Smooth muscle cell (in vitro differentiated cells): ENCODE data around the gene LGALS7B. TPM values are rescaled to one million over a fixed set of nuclear protein-coding genes. Genes with fewer than 3 reads are reported as not detected.

Experiments used
- DNase-seq: peaks from one replicate; lab custom pipeline; 2025; ENCODE audit not compliant: unreplicated experiment; lab: John Stamatoyannopoulos, UW
- H2AFZ ChIP-seq: fragments of 200-600 bp; sonication (generic); 2 replicates; pipeline ENCODE4 v1.6.0; 2016; ENCODE audit warnings: antibody characterized with exemption, low read depth, mild to moderate bottlenecking
- H3F3A ChIP-seq: fragments of 200-600 bp; sonication (generic); 2 replicates; pipeline ENCODE4 v1.6.0; 2017; ENCODE audit warnings: antibody characterized with exemption, low read depth
- H3K27ac ChIP-seq: fragments of 200-600 bp; sonication (generic); 2 replicates; pipeline ENCODE4 v1.5.1; 2016; ENCODE audit warnings: low read depth, mild to moderate bottlenecking
- H3K27me3 ChIP-seq: fragments of 200-600 bp; sonication (generic); 2 replicates; pipeline ENCODE4 v1.6.1; 2016; ENCODE audit warnings: low read depth, mild to moderate bottlenecking
- H3K36me3 ChIP-seq: fragments of 200-600 bp; sonication (generic); 2 replicates; pipeline ENCODE4 v1.5.1; 2016; ENCODE audit warnings: low read depth
- H3K4me1 ChIP-seq: fragments of 200-600 bp; sonication (generic); 2 replicates; pipeline ENCODE4 v1.5.1; 2016; ENCODE audit warnings: low read depth
- H3K4me2 ChIP-seq: fragments of 200-600 bp; sonication (generic); 2 replicates; pipeline ENCODE4 v1.6.0; 2016; ENCODE audit warnings: mild to moderate bottlenecking
- H3K4me3 ChIP-seq: fragments of 200-600 bp; sonication (generic); 2 replicates; pipeline ENCODE4 v1.5.1; 2016; ENCODE audit warnings: mild to moderate bottlenecking
- H3K79me2 ChIP-seq: fragments of 200-600 bp; sonication (generic); 2 replicates; pipeline ENCODE4 v1.6.0; 2016; ENCODE audit warnings: low read depth, mild to moderate bottlenecking
- H3K9ac ChIP-seq: fragments of 200-600 bp; sonication (generic); 2 replicates; pipeline ENCODE4 v1.6.0; 2016; ENCODE audit warnings: low read depth
- H3K9me3 ChIP-seq: fragments of 200-600 bp; sonication (generic); replicated peaks from 2 replicates; pipeline ENCODE4 v1.5.1; 2016; ENCODE audit warnings: low read depth
- H4K20me1 ChIP-seq: fragments of 200-600 bp; sonication (generic); 2 replicates; pipeline ENCODE4 v1.6.0; 2016; ENCODE audit warnings: low read depth
- CTCF ChIP-seq: fragments of 200-600 bp; sonication (generic); IDR thresholded peaks from 2 replicates; pipeline ENCODE4 v1.5.1; 2017; ENCODE audit warnings: borderline replicate concordance, mild to moderate bottlenecking, antibody characterized with exemption; ENCODE audit not compliant: insufficient read depth, poor library complexity, severe bottlenecking
- WGBS: methylation state at CpG from one replicate; pipeline ENCODE4 v1.1.7; 2016; ENCODE audit warnings: low lambda C conversion rate; 5-methylcytosine and 5-hydroxymethylcytosine counted together
- polyA plus RNA-seq: library from polyadenylated mRNA; unstranded; fragments of >200 nt; fragmentation: Nextera tagmentation; extraction: Ambion mirVana; gene quantifications from 2 replicates; pipeline ENCODE4 v1.2.1, GENCODE V29; 2016
- total RNA-seq: library from RNA; depleted of rRNA; stranded (reverse); fragments of >200 nt; gene quantifications from 2 replicates; pipeline ENCODE4 v1.2.3, GENCODE V29; 2014

Gene LGALS7B
- total and polyA plus RNA-seq, 2 experiments from 2014 or later = not detected

GRCh38 chr19:38743394-38744297 is 45.4 kb upstream of the LGALS7B start:
- Histone ChIP-seq H3K27ac (no peak overlapping the region), H3F3A (no peaks in the 10 kb centered on the region), H3K79me2 (no peaks in the 10 kb centered on the region), H3K36me3 (no peaks in the 10 kb centered on the region), H3K9ac (no peak overlapping the region), H3K27me3 (no peaks in the 10 kb centered on the region), H2AFZ (no peak overlapping the region), H4K20me1 (no peaks in the 10 kb centered on the region), H3K9me3 (no peaks in the 10 kb centered on the region), H3K4me3 (no peak overlapping the region), H3K4me2 (no peak overlapping the region), H3K4me1 (no peaks in the 10 kb centered on the region)
- WGBS = 86% methylated on average over 17 of the region's 20 CpGs
- no peak for TF ChIP-seq CTCF
- no peak for DNase-seq

DNA sequence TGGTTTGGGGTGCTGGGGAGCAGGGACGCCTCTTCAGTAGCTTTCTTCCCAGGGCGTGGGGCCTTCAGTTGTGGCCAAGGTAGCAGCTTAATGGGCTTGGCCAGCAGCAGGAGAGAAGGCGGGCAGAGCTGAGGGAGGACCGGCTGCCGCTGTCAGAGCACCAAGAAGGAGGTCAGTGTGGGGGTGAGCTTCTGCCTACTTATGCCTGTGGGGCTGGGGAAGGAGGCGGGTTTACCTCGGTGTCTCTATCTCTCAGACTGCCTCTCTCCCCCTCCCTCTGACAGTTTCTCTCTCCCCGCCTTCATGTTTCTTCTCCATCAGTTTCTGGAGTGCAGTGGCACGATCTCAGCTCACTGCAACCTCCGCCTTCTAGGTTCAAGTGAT is 44.7 kb upstream of the LGALS7B start, which contains the start of gene CAPN12:
Gene CAPN12, minus strand, starts transcription at position 177 of the 384 bp plus-strand sequence. CDS start 309 bp downstream, outside the sequence.
- H3K9ac ChIP-seq = no peak within 1 kb of the TSS
- DNase-seq = no peak

DNA sequence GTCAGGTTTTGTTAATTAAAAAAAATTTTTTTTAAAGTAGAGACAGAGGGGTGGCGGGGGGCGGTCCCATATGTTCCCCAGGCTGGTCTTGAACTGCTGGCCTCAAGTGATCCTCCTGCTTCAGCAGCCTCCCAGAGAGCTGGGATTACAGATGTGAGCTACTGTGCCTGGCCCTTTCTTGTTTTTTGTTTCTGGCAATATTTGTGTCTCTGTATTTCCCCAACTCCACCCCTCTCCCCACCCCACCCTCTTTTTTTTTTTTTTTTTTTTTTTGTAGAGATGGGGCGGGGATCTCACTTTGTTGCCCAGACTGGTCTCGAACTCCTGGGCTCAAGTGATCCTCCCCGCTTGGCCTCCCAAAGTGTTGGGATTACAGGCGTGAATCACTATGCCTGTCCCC is 44.1 kb upstream of the LGALS7B start:
- H3K4me3 ChIP-seq = no peak overlapping the region
- H3F3A ChIP-seq = no peaks in the 10 kb centered on the region
- no peaks in the 10 kb centered on the region for H3K9me3 ChIP-seq
- H3K27me3 ChIP-seq = no peaks in the 10 kb centered on the region
- H3K36me3 ChIP-seq = no peaks in the 10 kb centered on the region
- no peaks in the 10 kb centered on the region for H4K20me1 ChIP-seq
- 100% methylated on average over 2 of the region's 6 CpGs for WGBS
- no peak overlapping the region for H3K27ac ChIP-seq
- H3K4me2 ChIP-seq = no peak overlapping the region
- DNase-seq = no peak
- no peak overlapping the region for H3K9ac ChIP-seq
- no peaks in the 10 kb centered on the region for H3K4me1 ChIP-seq
- TF ChIP-seq CTCF = no peak
- H3K79me2 ChIP-seq = no peaks in the 10 kb centered on the region
- H2AFZ ChIP-seq = no peak overlapping the region

More for the DNA sequence above, 44.7 kb upstream of the LGALS7B start, which contains the start of gene CAPN12:
- no peak for TF ChIP-seq CTCF
- no peaks in the 10 kb centered on the region for H3K27me3 ChIP-seq
- no peaks in the 10 kb centered on the region for H3K9me3 ChIP-seq
- no peaks in the 10 kb centered on the region for H3K79me2 ChIP-seq
- H4K20me1 ChIP-seq = no peaks in the 10 kb centered on the region
- no peaks in the 10 kb centered on the region for H3K36me3 ChIP-seq
- no peak within 1 kb of the TSS for H2AFZ ChIP-seq
- no peak within 1 kb of the TSS for H3K27ac ChIP-seq
- 87% methylated on average over 8 of the region's 10 CpGs for WGBS
- no peaks in the 10 kb centered on the region for H3F3A ChIP-seq
- no peak within 1 kb of the TSS for H3K4me2 ChIP-seq
- no peaks in the 10 kb centered on the region for H3K4me1 ChIP-seq
- H3K4me3 ChIP-seq = no peak within 1 kb of the TSS
